H1 (cell line): ENCODE measurements around the gene UGT1A7. TPM values are rescaled to one million over a fixed set of nuclear protein-coding genes. Genes with fewer than 3 reads are reported as not detected.

Experiments used
- CEBPB ChIP-seq: IDR thresholded peaks from 2 replicates; pipeline ENCODE4 v1.6.1; 2012; ENCODE audit warnings: low read depth, low read length
- CTBP2 ChIP-seq: IDR thresholded peaks from 2 replicates; pipeline ENCODE4 v1.7.0; 2011; ENCODE audit warnings: borderline replicate concordance, mild to moderate bottlenecking, moderate library complexity, mixed read lengths, low read length; ENCODE audit not compliant: insufficient read depth, insufficient read length
- HDAC6 ChIP-seq: IDR thresholded peaks from one replicate; pipeline ENCODE4 v1.7.1; 2012; ENCODE audit warnings: low read depth, mild to moderate bottlenecking, inconsistent platforms, low read length, moderate library complexity
- JUND ChIP-seq: IDR thresholded peaks from 2 replicates; pipeline ENCODE4 v1.6.1; 2011; ENCODE audit warnings: mild to moderate bottlenecking, improper control_type of control experiment, low read length
- NRF1 ChIP-seq: IDR thresholded peaks from 2 replicates; pipeline ENCODE4 v1.6.1; 2011; ENCODE audit warnings: mild to moderate bottlenecking, low read depth, low read length, improper control_type of control experiment
- POLR2A ChIP-seq, 2 experiments: IDR thresholded peaks; 1 replicate in 1 of 2; 2 replicates in 1 of 2; pipeline ENCODE4 v1.6.1; 2011; ENCODE audit warnings: low read depth in 2 of 2, low read length in 2 of 2, mild to moderate bottlenecking in 2 of 2; ENCODE audit errors: control extremely low read depth in 1 of 2
- SP4 ChIP-seq: IDR thresholded peaks from 2 replicates; pipeline ENCODE4 v1.6.1; 2012; ENCODE audit warnings: low read length, inconsistent platforms
- polyA plus RNA-seq, 7 experiments: library from polyadenylated mRNA; depleted of rRNA in 3 of 7; stranded (reverse) in 5 of 7; unstranded in 2 of 7; fragments of >200 nt in 5 of 7; fragments of 200-250 nt in 2 of 7; gene quantifications; 1 replicate in 5 of 7; 2 replicates in 1 of 7; 4 replicates in 1 of 7; pipeline versions ENCODE4 v1.2.1 to v1.2.3, GENCODE V29; 2011 to 2013; ENCODE audit warnings: missing spikeins in 2 of 7, mixed read lengths in 2 of 7
- total RNA-seq: library from RNA; stranded (reverse); fragmentation: NEBNext Ultra II Directional; extraction: Animal tissue kit (Norgen Biotek cat#: 25700); gene quantifications from 2 replicates; pipeline ENCODE4 v1.2.1, GENCODE V29; 2021
- TF ChIP-seq, protein P1 (sequence below): IDR thresholded peaks from 2 replicates; pipeline ENCODE4 v1.6.1; 2011; ENCODE audit warnings: low read depth, mild to moderate bottlenecking, low read length; ENCODE audit not compliant: insufficient read depth
- TF ChIP-seq, protein P2 (sequence below): IDR thresholded peaks from 2 replicates; pipeline ENCODE4 v1.6.1; 2012; ENCODE audit warnings: low read length, inconsistent platforms

Gene UGT1A7
- total and polyA plus RNA-seq, 2 of the 8 experiments (the other 6 are each of a cell fraction or from before 2014, with no cell fraction given), result not detected

DNA sequence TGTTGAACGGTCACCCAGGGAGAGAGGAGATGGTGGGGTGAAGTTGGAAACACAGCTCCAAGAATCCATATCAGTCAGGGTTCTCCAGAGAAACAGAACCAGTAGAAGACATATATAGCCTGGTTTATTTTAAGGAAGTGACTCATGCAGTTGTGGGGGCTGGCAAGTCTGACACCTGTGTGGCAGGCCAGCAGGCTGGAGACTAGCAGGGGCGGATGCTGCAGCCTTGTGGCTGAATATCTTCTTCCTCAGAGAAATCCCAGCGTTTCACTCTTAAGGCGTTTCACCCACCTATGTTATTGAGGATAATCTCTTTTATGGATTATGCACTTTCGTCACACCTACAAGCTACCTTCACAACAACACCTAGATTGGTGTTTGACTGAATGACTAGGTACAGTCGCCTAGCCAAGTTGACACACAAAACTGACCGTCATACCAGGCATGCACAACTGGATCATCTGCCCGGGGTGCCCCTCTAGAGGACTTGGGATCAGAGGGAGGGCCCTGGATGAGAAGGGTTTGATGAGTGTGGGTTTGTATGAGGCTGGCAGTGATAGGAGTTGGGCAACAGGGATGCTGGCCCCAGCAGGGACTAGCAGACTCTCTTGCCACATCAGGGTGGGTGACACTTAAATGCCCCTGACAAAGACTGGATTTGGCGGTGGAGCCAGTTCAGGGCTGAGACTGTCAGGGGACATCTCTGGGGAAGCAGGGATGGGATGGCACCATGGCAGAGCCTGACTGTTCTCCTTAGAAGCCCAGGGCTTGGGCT, 119.8 kb downstream of the UGT1A7 start (continued):
- no peak for TF ChIP-seq CTBP2
- TF ChIP-seq, protein P1, sequence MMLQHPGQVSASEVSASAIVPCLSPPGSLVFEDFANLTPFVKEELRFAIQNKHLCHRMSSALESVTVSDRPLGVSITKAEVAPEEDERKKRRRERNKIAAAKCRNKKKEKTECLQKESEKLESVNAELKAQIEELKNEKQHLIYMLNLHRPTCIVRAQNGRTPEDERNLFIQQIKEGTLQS, result no peak
- no peak for TF ChIP-seq SP4
- no peak for TF ChIP-seq HDAC6
- TF ChIP-seq POLR2A (IDR thresholded peaks at IDR 0.05; ENCODE audit: control extremely low read depth in 1 of 2, low read depth in 2 of 2, low read length in 2 of 2), result no peak
- no peak for TF ChIP-seq NRF1
- TF ChIP-seq JUND, result no peak
- TF ChIP-seq CEBPB, result no peak
- TF ChIP-seq, protein P2, sequence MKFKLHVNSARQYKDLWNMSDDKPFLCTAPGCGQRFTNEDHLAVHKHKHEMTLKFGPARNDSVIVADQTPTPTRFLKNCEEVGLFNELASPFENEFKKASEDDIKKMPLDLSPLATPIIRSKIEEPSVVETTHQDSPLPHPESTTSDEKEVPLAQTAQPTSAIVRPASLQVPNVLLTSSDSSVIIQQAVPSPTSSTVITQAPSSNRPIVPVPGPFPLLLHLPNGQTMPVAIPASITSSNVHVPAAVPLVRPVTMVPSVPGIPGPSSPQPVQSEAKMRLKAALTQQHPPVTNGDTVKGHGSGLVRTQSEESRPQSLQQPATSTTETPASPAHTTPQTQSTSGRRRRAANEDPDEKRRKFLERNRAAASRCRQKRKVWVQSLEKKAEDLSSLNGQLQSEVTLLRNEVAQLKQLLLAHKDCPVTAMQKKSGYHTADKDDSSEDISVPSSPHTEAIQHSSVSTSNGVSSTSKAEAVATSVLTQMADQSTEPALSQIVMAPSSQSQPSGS, result no peak
